ENCODE results near the gene NFKB1.
"Not testable (repeated sequence)": the region's sequence is repeated elsewhere in the genome, so short reads cannot be mapped to it uniquely, and the experiment has no call there.

NFKB1 gene

DNA sequence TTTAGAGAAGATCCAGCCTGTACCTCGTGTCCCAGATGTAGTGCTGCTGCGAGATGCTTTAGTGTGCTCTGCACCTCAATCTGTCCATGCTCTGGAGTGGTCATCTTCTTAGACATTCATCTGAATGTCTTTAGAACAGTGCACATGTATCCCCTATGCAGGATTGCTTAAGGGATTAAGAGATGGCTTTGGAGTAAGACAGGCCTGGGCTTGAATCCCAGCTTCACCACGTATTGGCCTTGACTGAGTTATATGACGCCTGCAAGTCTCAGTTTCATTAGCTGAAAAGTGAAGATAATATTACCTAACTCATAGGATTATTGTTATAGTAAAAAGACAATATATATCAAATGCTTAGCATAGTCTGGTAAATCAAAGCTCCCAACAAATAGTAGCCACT is 98.3 kb downstream of the NFKB1 start:
- DNase-seq (ENCODE audit: low read depth in 2 of 2) = no peak

DNA sequence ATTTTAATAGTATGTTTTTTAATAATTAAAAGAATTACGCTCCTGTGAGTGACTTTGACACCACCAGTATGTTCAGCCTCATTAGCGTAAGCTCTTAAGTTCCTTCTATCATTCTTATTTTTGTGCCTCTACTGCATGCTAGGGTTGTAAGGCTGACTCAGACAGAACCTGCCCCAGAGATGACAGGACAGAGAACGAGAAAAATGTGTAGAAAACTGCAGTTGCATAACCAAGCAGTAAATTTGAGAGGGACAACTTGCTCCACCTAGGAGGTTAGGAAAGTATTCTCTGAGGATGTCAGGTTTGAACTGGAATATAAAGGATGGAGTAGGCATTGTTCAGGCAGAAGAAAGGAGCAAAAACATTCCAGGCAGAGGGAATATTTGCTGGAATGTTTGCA is 98.7 kb downstream of the NFKB1 start:
- no peak for DNase-seq (ENCODE audit: low read depth in 2 of 2)

DNA sequence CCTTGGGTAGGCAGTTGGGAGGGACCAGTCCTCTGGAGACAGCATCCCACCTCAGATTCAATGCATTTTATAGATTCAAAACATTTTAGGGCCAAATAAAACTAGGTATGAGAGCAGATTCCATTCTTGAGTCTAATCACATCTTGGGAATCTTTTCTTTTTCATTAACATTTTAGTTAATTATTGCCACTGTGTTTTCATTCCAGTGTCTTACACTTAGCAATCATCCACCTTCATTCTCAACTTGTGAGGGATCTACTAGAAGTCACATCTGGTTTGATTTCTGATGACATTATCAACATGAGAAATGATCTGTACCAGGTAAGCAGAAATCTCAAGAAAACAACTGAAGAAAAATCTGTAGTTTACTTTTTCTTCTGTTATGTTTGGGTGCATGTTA is 99.5 kb downstream of the NFKB1 start:
- no peak for DNase-seq (ENCODE audit: low read depth in 2 of 2)

DNA sequence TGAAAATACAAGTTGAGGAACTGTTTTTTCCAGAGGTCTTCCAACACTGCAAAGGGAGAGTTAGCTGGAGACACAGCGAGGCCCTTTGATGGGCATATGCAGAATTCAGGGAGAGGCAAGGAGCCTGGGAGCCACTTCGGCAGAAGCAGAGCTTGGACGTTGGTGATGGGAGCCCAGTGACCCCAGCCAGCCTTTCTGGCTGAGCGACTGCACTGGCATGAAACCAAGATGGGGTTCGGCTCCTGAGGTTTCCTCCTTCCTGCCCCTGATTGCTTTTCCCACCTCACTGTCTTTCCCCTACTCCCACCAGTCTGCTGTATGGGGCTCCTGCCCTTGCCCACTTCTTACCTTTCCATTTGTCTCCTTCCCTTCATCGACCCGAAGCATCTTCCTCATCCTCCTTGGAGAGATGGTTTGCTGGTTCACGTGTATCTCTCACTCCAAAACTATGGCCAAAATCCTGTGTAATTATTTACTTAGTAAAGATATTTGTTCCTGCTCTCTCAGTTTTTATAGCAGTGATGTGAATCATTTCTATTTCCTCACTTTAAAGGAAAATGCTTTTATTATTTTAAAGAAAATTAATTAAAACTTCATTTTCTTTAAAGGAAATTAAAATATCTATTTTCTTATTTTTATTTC is 100.5 kb downstream of the NFKB1 start:
- DNase-seq (ENCODE audit: low read depth in 2 of 2) = no peak

DNA sequence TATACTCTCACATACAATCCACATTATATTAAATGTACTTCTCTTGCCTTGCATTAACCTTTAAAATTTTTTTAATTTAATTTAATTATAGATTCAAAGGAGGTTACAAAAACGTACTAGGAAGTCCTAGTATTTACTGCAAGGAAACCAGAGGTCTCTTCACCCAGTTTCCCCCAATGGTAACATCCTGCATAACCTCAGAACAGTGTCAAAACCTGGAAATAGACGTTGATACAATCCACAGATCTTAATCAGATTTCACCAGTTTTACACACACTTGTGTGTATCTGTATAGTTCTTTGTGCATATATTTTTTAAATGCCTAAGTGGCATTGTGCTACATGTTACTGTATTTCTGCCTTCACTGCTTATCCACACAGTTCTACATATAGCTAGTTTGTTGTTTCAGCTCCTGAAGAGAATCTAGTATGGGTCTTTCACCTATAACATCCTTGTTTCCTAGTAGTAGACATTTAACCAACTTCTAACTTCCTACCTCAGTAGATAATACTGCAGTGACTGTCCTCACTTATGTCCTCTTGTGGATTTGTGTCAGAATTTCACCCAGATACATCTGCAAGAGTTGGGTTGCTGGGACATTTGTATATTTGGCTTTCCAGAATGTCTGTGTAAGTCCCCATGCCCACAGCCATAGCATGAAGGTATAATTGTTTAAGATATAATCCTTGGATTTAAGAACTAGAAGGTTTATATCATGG is 103.2 kb downstream of the NFKB1 start:
- no peak for DNase-seq (ENCODE audit: low read depth in 2 of 2)

DNA sequence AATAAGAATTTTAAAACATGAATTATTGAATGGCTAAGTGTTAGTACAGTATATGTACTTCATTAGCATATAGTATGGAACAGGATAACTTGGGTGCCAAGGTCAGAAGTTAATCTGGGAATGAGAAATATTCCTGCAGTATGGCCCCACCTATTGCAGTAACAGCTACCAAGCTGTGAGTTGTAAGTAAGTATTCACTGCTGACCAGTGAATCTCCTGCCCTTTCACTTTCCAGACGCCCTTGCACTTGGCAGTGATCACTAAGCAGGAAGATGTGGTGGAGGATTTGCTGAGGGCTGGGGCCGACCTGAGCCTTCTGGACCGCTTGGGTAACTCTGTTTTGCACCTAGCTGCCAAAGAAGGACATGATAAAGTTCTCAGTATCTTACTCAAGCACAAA is 105.1 kb downstream of the NFKB1 start:
- no peak for DNase-seq (ENCODE audit: low read depth in 2 of 2)

DNA sequence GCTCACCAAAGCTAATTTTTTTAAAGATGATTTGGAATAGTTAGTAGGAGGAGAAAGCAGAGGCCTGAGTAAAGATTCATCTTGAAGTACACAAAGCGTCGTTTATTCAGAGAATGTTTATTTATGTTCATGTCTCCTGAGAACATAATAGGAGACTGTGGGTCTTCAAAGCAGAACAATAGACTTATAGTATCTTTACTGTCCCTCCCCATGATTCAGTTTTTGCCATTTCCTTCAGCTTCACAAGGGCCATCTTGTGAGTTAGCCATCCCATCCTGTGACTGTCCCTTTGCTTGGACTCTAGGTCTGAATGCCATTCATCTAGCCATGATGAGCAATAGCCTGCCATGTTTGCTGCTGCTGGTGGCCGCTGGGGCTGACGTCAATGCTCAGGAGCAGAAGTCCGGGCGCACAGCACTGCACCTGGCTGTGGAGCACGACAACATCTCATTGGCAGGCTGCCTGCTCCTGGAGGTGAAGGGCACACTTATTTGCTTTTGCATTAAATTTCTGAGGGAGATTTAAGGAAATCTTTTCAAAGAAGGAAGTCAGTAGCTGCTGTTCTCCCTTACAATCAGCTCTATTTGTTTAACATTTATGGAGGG is 105.8 kb downstream of the NFKB1 start:
- DNase-seq (ENCODE audit: low read depth in 2 of 2) = no peak

DNA sequence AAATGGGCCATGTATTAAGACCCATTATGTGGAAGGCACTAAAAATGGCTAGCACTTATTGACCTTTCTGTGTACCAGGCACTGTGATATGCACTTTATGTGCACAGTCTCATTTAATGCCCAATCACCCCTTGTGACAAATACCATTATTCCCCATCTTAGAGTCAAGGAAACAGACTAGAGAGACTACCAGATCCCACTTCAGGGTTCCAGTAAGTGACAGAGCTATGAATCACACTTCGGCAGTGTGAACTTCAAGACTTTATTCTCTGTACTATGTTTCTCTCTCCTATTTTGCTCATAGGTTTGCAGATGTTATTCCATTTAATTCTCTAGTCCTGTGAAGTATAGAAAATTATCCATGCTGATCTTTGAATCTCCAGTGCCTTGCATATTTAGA is 107.0 kb downstream of the NFKB1 start:
- no peak for DNase-seq (ENCODE audit: low read depth in 2 of 2)

DNA sequence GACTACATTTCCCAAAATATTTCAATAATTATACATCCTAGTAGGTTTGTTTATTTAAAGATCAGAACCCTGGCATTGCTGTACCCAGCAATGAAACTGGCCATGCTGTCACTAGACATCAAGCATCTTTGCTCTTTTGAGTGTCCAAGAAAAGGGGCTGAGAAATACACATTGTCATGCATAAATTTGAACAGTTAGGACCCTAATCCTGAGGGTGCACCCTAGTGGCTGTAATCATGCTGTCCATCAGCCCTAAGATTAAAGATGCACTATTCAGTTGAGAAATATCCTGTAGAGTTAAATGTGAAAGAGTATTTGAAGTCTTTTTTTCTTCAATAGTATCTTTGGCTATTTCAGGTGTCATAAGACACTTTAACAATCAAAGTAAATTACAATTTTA is 108.8 kb downstream of the NFKB1 start:
- no peak for DNase-seq (ENCODE audit: low read depth in 2 of 2)

DNA sequence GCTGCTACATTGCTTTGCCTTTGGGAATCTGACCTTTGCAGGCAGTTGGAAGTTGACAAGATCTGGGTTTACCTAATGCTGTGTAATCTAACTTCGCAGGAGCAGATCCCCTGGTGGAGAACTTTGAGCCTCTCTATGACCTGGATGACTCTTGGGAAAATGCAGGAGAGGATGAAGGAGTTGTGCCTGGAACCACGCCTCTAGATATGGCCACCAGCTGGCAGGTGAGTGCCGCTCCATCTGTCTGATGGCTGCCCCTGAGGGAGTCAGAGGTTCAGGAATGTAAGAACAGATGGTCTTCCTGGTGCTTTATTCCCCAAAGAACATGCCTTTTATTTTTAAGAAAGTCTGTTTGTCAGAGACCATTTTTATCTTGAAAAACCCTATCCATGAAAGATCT is 109.3 kb downstream of the NFKB1 start:
- DNase-seq (ENCODE audit: low read depth in 2 of 2) = no peak

DNA sequence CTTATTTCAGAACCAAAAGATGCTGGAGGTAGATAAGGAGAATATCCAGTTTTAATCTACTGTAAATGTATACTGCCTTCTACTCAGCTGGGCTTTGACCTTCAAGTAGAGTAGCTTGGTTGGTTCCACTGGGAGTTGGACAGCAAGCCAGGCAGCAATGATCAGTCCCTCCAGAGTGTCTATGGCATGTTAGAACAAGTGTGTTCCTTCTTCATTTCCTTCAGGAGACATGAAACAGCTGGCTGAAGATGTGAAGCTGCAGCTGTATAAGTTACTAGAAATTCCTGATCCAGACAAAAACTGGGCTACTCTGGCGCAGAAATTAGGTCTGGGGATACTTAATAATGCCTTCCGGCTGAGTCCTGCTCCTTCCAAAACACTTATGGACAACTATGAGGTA is 111.1 kb downstream of the NFKB1 start:
- DNase-seq (ENCODE audit: low read depth in 2 of 2) = no peak

DNA sequence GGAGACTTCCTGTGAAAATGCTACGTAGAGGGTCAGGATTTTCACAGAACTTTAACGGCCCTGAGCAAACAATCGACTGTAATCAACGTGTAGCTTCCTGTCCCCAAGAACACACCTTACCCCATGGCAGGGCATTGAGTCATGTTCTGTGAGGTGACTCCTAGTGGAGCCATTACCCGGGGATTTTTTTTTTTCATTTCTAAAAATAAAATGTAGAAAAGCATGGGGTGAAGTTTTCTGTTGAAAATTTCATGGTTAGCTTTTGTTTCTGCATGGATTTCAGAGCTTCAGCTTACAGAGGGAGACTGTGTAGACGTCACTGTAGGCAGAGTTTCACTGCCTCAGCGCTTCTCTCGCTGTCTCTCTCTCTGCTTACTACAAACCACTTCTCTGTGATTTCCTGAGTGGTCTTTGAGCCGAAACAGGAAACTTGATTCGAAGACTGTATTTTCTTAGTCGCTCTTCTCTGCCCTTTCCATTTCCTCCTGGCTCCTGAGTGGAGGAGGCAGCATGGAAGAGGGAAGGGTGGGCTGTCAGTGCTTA is 111.7 kb downstream of the NFKB1 start:
- no peak for DNase-seq (ENCODE audit: low read depth in 2 of 2)

DNA sequence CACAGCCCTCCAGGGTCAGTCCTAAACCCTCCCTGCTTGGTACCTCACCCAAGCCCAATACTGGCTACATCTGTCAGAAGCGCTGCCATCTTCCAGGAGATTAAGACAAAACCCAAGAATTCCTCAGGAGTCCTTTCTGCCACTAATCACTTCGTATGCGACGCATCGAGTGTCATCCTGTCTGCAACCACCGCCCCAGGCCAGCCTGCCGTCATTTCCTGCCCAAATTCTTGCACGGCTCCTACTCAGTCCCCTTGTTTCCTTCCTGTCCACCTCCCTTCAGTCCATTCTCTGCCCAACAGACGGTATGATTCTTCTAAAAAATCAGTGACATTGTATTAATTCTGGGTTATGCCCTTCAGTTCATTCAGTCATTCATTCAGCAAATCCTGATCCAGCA is 113.6 kb downstream of the NFKB1 start:
- no peak for DNase-seq (ENCODE audit: low read depth in 2 of 2)

DNA sequence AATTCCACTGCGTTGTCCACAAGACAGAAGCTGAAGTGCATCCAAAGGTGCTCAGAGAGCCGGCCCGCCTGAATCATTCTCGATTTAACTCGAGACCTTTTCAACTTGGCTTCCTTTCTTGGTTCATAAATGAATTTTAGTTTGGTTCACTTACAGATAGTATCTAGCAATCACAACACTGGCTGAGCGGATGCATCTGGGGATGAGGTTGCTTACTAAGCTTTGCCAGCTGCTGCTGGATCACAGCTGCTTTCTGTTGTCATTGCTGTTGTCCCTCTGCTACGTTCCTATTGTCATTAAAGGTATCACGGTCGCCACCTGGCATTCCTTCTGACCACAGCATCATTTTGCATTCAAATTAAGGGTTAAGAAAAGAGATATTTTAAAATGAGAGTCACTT is 115.5 kb downstream of the NFKB1 start:
- DNase-seq (ENCODE audit: low read depth in 2 of 2) = no peak

DNA sequence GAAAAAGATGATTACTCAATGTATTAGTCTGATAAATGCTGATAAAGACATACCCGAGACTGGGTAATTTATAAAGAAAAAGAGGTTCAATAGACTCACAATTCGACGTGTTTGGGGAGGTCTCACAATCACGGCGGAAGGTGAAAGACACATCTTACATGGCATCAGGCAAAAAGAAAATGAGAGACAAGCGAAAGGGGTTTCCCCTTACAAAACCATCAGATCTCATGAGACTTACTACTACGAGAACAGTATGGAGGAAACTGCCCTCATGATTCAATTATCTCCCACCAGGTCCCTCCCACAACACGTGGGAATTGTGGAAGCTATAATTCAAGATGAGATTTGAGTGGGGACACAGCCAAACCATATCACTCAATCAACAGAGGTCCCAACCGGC is 117.9 kb downstream of the NFKB1 start:
- not testable (repeated sequence) for DNase-seq (ENCODE audit: low read depth in 2 of 2)

DNA sequence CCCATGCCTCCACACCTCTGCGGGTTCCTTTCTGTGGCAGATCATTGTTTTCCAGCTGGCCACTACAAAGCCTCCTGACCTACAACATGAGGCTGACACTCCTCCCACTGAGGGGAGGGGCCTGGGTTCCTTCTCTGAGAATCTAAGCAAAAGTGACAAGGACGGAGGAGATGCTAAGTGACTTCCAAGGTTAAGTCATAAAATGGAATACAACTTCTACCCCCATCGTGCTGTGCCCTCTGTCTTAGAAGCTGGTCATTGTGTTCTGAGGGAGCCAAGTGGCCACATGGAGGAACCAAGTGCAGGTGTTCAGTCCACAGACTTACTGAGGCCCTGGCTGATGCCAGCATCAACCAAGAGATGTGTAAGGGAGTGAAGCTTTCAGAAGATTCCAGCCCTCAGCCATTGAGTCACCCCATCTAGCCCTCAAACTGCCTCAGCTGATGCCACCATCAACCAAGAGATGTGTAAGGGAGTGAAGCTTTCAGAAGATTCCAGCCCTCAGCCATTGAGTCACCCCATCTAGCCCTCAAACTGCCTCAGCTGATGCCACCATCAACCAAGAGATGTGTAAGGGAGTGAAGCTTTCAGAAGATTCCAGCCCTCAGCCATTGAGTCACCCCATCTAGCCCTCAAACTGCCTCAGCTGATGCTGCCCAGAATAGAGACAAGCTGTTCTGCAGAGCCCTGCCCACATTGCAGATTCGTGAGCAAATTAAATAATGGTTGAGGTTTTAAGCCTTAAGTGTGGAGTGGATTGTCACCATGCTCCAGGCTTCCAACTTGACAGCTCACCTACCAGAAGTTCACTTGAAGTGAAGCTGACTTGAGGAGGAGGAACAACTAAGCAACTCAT is 118.8 kb downstream of the NFKB1 start:
- not testable (repeated sequence) for DNase-seq (ENCODE audit: low read depth in 2 of 2)

DNA sequence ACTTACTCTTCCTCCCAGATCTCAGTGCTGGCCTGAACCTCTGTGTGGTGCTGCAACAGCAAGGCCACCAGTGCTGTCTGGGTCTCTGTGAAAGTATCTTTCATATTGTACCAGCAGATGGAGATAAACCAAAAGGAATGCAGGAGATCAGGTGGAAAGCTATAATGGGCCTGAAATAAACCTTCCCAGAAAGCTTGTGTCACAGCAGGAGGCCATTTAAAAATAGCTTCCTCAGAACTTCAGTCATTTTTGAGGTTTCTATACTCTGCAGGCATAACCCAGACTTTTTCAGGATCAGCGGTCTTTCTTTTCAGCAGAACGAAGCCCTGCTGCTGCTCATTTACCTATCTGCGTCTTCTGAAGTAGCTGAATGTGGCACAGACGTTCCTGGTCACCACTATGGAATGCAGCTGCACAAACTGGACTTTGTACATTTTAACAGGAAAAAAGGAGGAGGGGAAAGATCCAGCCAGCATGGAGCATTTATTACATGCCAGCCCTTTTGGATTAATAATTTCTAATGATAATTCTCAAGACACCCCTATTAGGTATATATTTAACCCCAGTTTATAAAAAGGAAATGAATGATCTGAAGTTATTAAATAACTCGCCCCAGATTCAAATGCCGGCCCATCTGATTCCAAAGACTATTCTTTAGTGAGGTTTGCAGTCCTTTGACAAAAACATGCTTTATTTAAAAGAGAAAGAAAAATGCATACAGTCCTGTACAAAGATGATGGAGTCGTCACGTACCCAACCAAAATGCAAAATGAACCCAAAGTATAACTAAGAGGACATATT is 119.7 kb downstream of the NFKB1 start:
- no peak for DNase-seq (ENCODE audit: low read depth in 2 of 2)

DNA sequence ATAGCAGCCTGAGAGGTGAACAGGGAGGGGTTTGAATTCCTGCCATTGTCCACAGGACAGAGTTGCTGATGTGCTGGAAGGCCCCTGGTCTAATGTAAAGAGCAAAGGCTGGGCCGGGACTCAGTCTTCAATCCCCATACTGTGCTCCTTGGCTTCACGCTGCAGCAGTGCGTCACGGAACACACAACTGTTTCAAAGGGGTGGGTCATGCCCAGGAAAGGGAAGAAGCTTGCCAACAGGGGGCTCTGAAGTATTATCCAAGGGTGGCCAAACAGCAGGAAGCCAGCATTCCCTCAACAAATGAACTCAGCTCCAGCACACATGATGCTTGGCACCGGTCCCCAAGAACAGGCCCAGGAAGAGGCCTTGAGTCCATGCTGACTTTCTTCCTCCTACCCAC is 122.5 kb downstream of the NFKB1 start:
- no peak for DNase-seq (ENCODE audit: low read depth in 2 of 2)

DNA sequence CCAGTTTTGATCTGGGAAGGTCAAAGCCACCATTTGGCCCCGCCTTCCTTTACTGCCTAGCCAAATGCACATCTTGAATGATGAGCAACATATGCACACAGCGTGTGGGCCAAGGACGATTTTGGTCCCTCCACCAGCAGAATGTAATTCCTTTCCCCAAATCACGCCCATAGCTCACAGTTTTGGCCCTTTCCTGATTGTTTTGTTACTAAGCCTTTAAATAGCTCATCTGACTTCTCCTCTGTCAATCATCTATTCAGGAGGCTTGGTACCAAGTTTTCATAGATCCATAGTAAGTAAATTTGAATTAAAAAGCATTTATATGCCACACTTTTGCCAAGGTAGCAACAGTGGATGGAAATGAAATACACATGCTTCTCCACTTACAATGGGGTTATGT is 123.3 kb downstream of the NFKB1 start:
- DNase-seq (ENCODE audit: low read depth in 2 of 2) = no peak

DNA sequence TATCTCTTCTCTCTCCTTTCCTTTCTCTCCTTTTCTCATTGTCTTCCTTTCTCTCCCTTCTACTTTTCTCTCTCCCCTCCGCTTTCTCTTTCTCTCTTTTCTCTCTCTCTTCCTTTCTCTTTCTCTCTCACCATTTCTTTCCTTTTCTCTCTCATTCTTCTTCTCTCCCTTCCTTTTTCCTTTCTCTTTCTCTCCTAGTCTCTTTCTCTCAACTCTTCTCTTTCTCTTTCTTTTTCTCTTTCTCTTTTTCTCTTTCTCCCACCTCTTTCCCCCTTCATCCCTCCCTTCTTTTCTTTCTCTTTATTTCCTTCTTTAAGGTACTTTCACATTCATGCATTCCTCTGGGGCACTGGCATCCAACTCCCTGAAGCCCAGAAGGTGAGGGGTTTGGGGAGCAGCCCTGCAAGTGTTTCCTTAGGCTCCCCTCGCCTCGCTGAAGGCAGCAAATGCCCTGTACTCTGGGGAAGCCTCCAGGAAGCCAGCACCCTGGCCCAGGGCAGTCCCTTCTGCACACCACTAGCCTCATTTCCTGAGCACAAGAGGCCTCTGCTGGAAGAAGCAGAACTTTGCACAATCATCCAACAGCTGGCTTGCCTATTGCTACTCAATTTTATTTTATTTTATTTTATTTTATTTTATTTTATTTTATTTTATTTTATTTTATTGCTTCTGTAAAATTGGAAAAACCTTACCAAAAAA is 124.2 kb downstream of the NFKB1 start:
- peak in 1 of 2 experiments; percentile 52 for DNase-seq (ENCODE audit: low read depth in 2 of 2)
